ENCODE results near the gene DNAJB8. TPM values are rescaled to one million over a fixed set of nuclear protein-coding genes. Genes with fewer than 3 reads are reported as not detected.

DNAJB8 gene
- total RNA-seq, 4 donors from 2014 or later: not detected

DNA sequence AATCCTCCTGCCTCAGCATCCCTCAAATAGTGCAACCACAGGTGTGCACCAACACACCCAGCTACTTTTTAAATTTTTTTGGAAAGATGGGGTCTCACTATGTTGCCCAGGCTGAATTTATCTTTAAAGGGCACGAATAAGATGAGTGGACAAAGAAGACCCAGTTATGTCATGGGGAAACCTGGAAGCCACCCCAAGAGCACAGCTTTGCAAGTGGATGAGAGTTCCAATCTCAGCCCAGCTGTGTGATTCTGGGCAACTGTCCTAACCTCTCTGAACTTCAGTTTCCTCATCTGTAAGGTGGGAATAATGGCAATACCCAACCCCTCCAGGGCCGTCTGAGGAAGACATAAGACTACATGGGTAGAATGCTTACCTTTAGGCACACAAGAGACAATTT, 32.2 kb downstream of the DNAJB8 start:
- no peaks in the 10 kb centered on the region for H3K9me3 ChIP-seq
- DNase-seq: no peak
- no peak overlapping the region for H3K27ac ChIP-seq
- TF ChIP-seq, protein P1, sequence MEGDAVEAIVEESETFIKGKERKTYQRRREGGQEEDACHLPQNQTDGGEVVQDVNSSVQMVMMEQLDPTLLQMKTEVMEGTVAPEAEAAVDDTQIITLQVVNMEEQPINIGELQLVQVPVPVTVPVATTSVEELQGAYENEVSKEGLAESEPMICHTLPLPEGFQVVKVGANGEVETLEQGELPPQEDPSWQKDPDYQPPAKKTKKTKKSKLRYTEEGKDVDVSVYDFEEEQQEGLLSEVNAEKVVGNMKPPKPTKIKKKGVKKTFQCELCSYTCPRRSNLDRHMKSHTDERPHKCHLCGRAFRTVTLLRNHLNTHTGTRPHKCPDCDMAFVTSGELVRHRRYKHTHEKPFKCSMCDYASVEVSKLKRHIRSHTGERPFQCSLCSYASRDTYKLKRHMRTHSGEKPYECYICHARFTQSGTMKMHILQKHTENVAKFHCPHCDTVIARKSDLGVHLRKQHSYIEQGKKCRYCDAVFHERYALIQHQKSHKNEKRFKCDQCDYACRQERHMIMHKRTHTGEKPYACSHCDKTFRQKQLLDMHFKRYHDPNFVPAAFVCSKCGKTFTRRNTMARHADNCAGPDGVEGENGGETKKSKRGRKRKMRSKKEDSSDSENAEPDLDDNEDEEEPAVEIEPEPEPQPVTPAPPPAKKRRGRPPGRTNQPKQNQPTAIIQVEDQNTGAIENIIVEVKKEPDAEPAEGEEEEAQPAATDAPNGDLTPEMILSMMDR (IDR thresholded peaks at IDR 0.05): no peak
- TF ChIP-seq POLR2A (IDR thresholded peaks at IDR 0.05): no peak
- 86 to 95% methylated on average over 2 of the region's 2 CpGs for WGBS, 2 donors
- no peaks in the 10 kb centered on the region for H3K27me3 ChIP-seq
- no peak overlapping the region for H3K4me3 ChIP-seq (replicated peaks in 1 of 3)
- intact Hi-C loops (cut with DNase I): no loop called here
- H3K36me3 ChIP-seq: no peaks in the 10 kb centered on the region
- H3K4me1 ChIP-seq: peaks cover 4 to 11% of the 10 kb centered on the region in 2 donors

DNA sequence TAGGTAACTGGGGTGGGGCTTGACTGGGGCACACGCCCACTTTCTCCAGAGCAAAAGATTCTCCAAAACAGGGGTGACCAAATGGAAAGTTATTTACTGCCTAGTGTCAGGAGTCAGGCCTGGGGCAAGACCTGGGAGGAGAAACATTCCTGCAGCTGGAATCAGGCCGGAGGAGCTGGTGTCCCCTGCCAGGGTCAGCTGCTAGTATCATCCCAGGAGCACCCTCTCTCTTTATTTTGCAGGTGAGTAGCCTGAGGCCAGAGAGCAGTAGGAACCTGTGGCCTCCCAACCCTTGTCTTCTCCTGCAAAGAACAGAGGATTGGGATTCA, 32.9 kb downstream of the DNAJB8 start:
- intact Hi-C loops (cut with DNase I): no loop called here
- no peak for DNase-seq
- Histone ChIP-seq H3K4me1 (peaks cover 4 to 11% of the 10 kb centered on the region in 2 donors), H3K27ac (no peak overlapping the region), H3K4me3 (replicated peaks in 1 of 3) (no peak overlapping the region), H3K9me3 (no peaks in the 10 kb centered on the region), H3K27me3 (no peaks in the 10 kb centered on the region), H3K36me3 (no peaks in the 10 kb centered on the region)
- WGBS, 2 donors: 71 to 84% methylated on average over 2 of the region's 2 CpGs
- TF ChIP-seq, protein P1 (IDR thresholded peaks at IDR 0.05): no peak
- TF ChIP-seq POLR2A (IDR thresholded peaks at IDR 0.05): no peak

DNA sequence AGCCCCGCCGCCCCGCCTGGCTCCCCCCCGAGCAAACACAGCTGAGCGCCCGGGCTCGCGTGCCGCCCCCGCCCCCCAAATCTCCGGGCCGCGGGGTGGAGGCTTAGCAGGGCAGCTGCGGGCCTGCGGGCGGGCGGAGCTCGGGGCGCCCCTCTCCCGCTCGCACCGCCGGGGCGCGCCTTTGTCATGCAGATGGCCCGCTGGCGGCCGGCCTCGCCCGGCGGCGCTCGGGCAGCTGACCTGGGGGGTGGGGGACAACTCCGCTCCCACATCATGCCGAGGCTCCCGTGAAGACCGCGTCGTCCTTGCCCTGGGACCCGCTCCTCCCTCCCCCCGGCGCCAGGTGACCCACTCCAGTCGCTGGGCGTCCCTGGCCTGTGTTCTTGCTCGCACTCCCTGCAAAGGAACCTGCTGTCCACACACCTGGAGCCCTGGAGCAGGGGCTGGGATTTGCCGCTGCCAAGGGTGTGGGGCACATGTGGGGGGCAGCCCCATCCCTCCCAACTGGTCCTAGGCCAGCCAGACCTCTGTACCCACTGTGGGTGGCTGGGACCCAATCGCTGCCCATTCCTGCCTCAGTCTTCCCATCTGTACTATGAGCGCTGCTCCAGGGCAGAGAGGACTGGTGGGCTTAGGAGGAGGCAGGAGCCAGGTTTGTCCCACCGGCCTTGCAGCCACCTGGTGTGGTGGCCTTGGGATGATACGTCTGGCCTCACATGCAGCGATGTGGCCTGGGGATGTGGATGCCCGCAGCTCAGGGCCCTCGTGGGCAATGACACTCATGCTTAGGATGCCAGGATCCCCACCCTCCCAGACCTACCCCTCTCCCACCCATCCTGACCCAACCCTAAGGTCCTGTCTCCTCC, 33.5 kb downstream of the DNAJB8 start:
- H3K27me3 ChIP-seq: no peaks in the 10 kb centered on the region
- peak overlapping the region in 1 of 3 donors; percentile 13 for H3K4me3 ChIP-seq (replicated peaks in 1 of 3)
- intact Hi-C loops (cut with DNase I): no loop called here
- WGBS, 2 donors: 79 to 90% methylated on average over 3 to 4 of the region's 53 CpGs
- no peak overlapping the region for H3K27ac ChIP-seq
- H3K36me3 ChIP-seq: no peaks in the 10 kb centered on the region
- peak; percentile 7 to 15 for DNase-seq
- H3K4me1 ChIP-seq: peaks cover 4 to 11% of the 10 kb centered on the region in 2 donors
- H3K9me3 ChIP-seq: no peaks in the 10 kb centered on the region
- TF ChIP-seq, protein P1 (IDR thresholded peaks at IDR 0.05): no peak
- TF ChIP-seq POLR2A (IDR thresholded peaks at IDR 0.05): no peak

DNA sequence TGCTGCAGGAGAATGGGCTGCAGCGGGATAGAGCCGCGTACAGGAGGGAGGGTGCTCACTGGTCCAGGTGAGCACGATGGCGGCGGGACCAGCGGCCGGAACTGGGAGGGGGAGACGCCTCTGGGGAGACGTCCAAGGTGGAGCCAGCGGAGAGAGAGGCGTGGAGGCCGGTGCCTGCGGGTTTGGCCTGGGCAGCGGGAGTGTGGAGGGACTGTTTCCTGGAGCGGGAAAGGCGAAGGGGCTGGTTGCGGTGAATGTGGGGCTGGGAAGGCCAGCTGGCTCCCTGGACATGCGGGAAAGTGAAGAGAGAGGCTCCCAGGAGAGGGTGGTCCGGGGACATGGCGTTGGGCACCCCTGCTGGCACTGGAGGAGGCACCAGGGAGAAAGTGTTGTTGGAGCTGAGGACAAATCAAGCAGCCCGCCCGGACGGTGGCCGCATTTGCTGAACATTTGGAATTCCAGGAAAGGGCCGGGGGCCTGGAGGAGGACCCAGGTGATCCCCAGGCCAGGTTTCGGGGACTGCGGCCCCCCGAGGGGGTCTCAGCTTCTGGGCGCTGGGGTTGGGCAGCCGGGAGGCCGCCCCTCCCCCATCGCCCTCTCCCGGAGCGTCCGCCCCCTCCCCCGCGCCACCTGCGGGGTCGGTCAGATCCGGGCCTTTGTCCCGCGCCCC, 34.3 kb downstream of the DNAJB8 start:
- H3K27ac ChIP-seq: no peak overlapping the region
- H3K9me3 ChIP-seq: no peaks in the 10 kb centered on the region
- DNase-seq: peak; percentile 21 to 22
- peak overlapping the region in 1 of 3 donors; percentile 13 for H3K4me3 ChIP-seq (replicated peaks in 1 of 3)
- WGBS, 2 donors: 9 to 15% methylated on average over 26 to 35 of the region's 43 CpGs
- TF ChIP-seq, protein P1 (IDR thresholded peaks at IDR 0.05): no peak
- no peak for TF ChIP-seq POLR2A (IDR thresholded peaks at IDR 0.05)
- peaks cover 4 to 11% of the 10 kb centered on the region in 2 donors for H3K4me1 ChIP-seq
- H3K36me3 ChIP-seq: no peaks in the 10 kb centered on the region
- H3K27me3 ChIP-seq: no peaks in the 10 kb centered on the region
- intact Hi-C loops (cut with DNase I): no loop called here

DNA sequence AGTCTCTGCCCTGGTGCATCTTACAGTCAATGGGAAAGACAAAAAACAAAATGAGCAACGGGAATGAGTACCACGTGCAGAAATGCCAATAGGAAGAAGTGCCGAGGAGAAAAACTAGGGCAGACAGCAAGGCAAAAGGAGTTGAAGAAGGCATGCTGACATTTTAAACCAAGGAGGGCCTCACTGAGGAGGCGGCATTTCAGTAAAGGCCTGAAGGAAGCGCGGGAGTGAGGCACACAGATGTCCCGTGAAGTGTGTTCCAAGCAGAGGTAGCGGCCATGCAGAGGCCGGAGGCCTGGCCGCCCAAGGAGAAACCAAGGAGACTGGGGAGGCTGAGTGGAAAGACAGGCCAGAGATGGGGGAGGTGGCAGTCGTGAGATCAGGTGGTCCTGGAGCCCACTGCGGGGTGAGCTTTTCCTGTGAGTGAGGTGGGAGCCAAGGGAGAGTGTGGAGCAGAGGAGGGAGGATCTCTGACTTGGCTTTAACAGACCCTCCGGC, 34.8 kb downstream of the DNAJB8 start:
- no peak for DNase-seq
- Histone ChIP-seq H3K9me3 (no peaks in the 10 kb centered on the region), H3K27ac (no peak overlapping the region), H3K36me3 (no peaks in the 10 kb centered on the region), H3K27me3 (no peaks in the 10 kb centered on the region), H3K4me1 (peaks cover 4 to 11% of the 10 kb centered on the region in 2 donors), H3K4me3 (replicated peaks in 1 of 3) (no peak overlapping the region)
- TF ChIP-seq, protein P1 (IDR thresholded peaks at IDR 0.05): no peak
- no peak for TF ChIP-seq POLR2A (IDR thresholded peaks at IDR 0.05)
- WGBS, 2 donors: 66 to 68% methylated on average over 13 of the region's 13 CpGs
- intact Hi-C loops (cut with DNase I): no loop called here
